HepG2 (cell line): ENCODE measurements around the gene PRKN. TPM values are rescaled to one million over a fixed set of nuclear protein-coding genes. Genes with fewer than 3 reads are reported as not detected.

Source experiments
- KDM4B ChIP-seq: sonication (generic); formaldehyde crosslinking; IDR thresholded peaks from 2 replicates; pipeline ENCODE4 v1.4.0; 2020; ENCODE audit warnings: missing genetic modification reagents
- MED8 ChIP-seq: sonication (generic); formaldehyde crosslinking; IDR thresholded peaks from 2 replicates; pipeline ENCODE4 v1.8.1; 2023; ENCODE audit warnings: mild to moderate bottlenecking, missing genetic modification reagents; ENCODE audit not compliant: insufficient replicate concordance
- RARA ChIP-seq: IDR thresholded peaks from 2 replicates; pipeline ENCODE4 v1.6.1; 2016; ENCODE audit warnings: missing genetic modification reagents, missing compliant biosample characterization
- RNF2 ChIP-seq: fragments of 450-650 bp; conservative IDR thresholded peaks from 2 replicates; pipeline ENCODE4 v1.6.1; 2016; ENCODE audit warnings: low read depth
- SIN3B ChIP-seq: fragments of 150-350 bp; IDR thresholded peaks from 2 replicates; pipeline ENCODE4 v1.6.1; 2014; ENCODE audit warnings: low read length
- SSRP1 ChIP-seq: IDR thresholded peaks from 2 replicates; pipeline ENCODE4 v1.6.1; 2016; ENCODE audit warnings: control low read depth
- ZBTB34 ChIP-seq: sonication (generic); formaldehyde crosslinking; IDR thresholded peaks from 2 replicates; pipeline ENCODE4 v1.8.0; 2022; ENCODE audit warnings: mild to moderate bottlenecking, missing genetic modification reagents
- ZHX1 ChIP-seq: sonication (generic); formaldehyde crosslinking; IDR thresholded peaks from 2 replicates; pipeline ENCODE4 v1.8.1; 2022; ENCODE audit warnings: low read depth, mild to moderate bottlenecking, missing genetic modification reagents
- ZNF20 ChIP-seq: sonication (generic); formaldehyde crosslinking; IDR thresholded peaks from 2 replicates; pipeline ENCODE4 v1.4.0; 2020; ENCODE audit warnings: mild to moderate bottlenecking, moderate library complexity, missing genetic modification reagents
- ZNF280D ChIP-seq: sonication (generic); formaldehyde crosslinking; IDR thresholded peaks from 2 replicates; pipeline ENCODE4 v1.5.1; 2020; ENCODE audit warnings: mild to moderate bottlenecking, missing genetic modification reagents
- ZNF333 ChIP-seq: sonication (generic); formaldehyde crosslinking; IDR thresholded peaks from 2 replicates; pipeline ENCODE4 v1.4.0; 2020; ENCODE audit warnings: mild to moderate bottlenecking, missing genetic modification reagents, borderline replicate concordance
- ZNF407 ChIP-seq: sonication (generic); formaldehyde crosslinking; IDR thresholded peaks from one replicate; pipeline ENCODE4 v1.5.1; 2020; ENCODE audit warnings: mild to moderate bottlenecking, missing genetic modification reagents; ENCODE audit errors: not compliant biosample characterization
- polyA plus RNA-seq, 8 experiments: library from polyadenylated mRNA; depleted of rRNA in 3 of 8; stranded (reverse) in 7 of 8; unstranded in 1 of 8; fragments of >200 nt; fragmentation: Illumina TruSeq in 4 of 8; extraction: Trizol in 4 of 8; gene quantifications; 2 replicates each; pipeline versions ENCODE4 v1.2.1 to v1.2.3, GENCODE V29; 2011 to 2016; ENCODE audit warnings: low read depth in 4 of 8, missing spikeins in 1 of 8, mixed read lengths in 1 of 8; ENCODE audit not compliant: insufficient read depth in 1 of 8
- total RNA-seq, 5 experiments: library from RNA; depleted of rRNA; stranded (reverse); fragments of >200 nt; fragmentation: Illumina TruSeq; extraction: Trizol; gene quantifications; 2 replicates each; pipeline ENCODE4 v1.2.3, GENCODE V29; 2016; ENCODE audit warnings: low read depth in 1 of 5

PRKN gene
- total and polyA plus RNA-seq, 2 of the 13 experiments (the other 11 are each of a cell fraction or from before 2014, with no cell fraction given) = 0.31 to 0.44 TPM

GRCh38 chr6:162058281-162058875 lies 669.2 kb downstream of the PRKN start (continued):
- no peak for TF ChIP-seq ZNF407 (CRISPR knock-in tag)
- TF ChIP-seq SSRP1 (CRISPR knock-in tag) = peak; percentile 62; the same call in 1 of the 2 replicates
- TF ChIP-seq MED8 (CRISPR knock-in tag) = no peak
- no peak for TF ChIP-seq SIN3B
- TF ChIP-seq ZNF333 (CRISPR knock-in tag) = no peak
- 0 out of 2 replicates have a peak, but pooled peaks have one; percentile 63 for TF ChIP-seq ZHX1 (CRISPR knock-in tag)
- peak; percentile 72 for TF ChIP-seq RARA
- TF ChIP-seq KDM4B (CRISPR knock-in tag) = peak; percentile 70
- no peak for TF ChIP-seq ZNF20
- peak; percentile 57; the same call in 1 of the 2 replicates for TF ChIP-seq RNF2
- peak; percentile 73; the same call in 1 of the 2 replicates for TF ChIP-seq ZNF280D
- TF ChIP-seq ZBTB34 (CRISPR knock-in tag) = peak; percentile 100
